ENCODE results near the gene SLC17A1.

SLC17A1 gene, protein sequence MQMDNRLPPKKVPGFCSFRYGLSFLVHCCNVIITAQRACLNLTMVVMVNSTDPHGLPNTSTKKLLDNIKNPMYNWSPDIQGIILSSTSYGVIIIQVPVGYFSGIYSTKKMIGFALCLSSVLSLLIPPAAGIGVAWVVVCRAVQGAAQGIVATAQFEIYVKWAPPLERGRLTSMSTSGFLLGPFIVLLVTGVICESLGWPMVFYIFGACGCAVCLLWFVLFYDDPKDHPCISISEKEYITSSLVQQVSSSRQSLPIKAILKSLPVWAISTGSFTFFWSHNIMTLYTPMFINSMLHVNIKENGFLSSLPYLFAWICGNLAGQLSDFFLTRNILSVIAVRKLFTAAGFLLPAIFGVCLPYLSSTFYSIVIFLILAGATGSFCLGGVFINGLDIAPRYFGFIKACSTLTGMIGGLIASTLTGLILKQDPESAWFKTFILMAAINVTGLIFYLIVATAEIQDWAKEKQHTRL
- 0 to 0.04 reads per million in 2 donors for total RNA-seq

DNA sequence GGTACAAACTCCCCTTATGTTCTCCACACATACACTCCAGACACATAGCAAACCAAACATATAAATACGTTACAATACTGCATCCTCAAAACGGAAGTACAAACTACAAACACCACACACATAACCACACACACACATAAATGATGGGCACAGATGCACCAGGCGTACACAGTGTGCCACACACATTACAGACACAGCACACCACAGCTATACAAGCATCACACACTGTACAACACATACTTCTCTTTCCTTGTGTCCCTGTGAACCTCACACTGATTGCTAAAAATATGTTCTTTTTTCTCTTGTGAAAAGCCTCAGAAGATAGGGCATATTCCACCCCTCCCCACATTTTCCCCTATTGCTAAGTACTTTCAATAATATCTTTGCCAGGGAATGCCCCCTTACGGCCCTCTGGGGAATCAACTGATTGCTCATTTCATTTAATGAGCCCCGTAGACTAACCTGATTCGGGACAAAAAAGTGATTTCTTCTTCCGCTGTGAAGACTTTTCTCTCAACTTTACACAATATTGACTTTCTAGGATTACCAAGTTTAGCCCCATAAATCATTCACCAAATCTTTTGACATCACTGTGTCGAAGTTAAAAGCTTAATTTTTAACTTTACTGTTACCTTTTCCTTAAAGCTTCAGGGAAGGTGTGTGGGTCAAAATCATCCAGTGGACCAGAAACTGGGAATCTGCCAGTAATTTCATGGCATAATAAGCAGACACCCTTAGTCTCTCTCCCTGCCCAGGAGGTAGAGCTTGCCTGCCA lies at the start of gene SLC17A1:
TSS of gene SLC17A1 (minus strand) at position 521 of the 775 bp plus-strand sequence. CDS start 1,495 bp downstream, outside the sequence.
- DNase-seq, result no peak

DNA sequence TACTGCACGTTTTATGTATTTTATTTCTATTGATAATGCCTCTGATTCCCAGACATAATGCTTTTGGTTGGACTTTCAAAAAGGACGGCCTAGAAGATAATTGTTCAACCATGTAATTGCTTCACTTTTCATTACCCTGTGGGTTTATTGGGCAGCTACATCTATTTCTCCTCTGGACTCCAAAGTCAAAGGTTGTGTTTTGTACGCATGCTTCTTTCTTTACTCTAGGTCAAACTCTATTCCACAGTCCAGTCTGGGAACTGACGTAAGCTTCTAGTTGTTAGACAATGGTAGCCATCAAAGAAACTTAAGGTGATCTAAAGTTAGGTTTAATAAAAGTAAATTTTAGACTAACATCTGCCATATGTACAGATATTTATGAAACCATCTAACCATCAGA lies 48.7 kb upstream of the SLC17A1 start:
- DNase-seq, result no peak

DNA sequence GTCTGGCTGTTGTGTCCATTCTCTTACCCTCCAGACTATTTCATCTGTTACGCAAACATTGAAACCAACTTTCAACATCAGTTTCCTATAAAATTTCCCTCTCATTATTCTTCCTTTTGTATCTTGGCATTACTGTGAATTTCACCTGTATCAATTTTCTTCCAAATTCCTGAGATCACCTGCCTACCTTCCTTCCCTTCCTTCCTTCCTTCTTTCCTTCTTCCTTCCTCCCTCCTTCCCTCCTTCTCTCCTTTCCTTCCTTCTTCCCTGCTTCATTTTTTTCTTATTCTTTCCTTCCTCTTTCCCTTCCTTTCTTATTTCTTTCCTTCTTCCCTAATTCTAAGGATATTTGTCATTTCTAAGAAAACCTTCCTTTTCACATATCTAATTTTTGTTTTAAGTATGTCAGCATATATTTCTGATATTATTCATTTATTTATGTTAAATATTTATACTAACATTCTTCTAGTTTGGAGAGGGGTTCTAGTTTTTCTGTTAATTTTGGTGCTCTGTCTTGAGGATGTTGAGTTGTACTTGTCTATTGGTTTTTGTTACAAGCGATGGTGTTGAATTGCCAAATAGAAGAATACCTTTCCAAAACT lies 47.0 kb upstream of the SLC17A1 start:
- no peak for DNase-seq

DNA sequence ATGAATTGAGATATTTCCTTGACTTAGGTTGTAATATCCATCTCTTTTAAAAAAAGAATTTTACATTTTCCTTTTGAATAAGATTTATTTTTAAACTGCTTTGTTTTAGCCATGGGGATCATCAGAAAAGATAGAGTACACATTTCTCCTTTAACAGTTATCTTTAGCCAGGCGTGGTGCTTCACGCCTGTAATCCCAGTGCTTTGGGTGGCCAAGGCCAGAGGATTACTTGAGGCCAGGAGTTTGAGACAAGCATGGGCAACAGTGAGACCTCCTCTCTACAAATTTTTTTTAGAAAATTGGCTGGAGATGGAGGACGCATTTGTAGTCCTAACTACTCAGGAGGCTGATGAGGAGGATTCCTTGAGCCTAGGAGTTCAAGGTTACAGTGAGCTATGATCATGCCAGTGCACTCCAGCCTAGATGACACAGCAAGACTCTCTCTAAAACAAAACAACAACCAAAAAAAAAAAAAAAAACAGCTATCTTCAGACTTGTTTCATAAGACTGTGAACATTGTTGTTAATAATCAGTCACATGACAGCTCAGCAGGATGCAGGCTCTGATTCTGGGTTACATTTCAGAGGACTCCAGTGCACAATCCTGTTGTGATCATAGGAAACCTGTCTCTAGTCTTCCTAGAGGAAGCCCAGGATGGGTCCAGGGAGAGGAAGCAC lies 44.2 kb upstream of the SLC17A1 start:
- no peak for DNase-seq

DNA sequence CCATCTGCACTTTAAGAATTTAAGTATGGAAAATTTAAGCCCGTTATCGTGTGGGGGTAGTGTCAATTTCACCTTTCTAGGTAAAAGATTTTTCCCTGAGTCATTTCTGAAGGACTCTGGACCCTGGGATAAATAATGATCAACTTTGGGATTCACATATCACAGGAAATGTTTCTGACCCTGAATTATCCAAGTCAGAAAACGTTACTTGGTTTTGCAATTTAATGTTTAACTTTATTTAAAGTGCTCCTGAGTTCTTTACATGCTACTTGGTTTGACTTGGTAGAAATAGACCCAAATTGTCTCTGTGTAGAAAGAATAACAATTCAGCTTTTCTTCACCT lies 43.7 kb upstream of the SLC17A1 start:
- no peak for DNase-seq

DNA sequence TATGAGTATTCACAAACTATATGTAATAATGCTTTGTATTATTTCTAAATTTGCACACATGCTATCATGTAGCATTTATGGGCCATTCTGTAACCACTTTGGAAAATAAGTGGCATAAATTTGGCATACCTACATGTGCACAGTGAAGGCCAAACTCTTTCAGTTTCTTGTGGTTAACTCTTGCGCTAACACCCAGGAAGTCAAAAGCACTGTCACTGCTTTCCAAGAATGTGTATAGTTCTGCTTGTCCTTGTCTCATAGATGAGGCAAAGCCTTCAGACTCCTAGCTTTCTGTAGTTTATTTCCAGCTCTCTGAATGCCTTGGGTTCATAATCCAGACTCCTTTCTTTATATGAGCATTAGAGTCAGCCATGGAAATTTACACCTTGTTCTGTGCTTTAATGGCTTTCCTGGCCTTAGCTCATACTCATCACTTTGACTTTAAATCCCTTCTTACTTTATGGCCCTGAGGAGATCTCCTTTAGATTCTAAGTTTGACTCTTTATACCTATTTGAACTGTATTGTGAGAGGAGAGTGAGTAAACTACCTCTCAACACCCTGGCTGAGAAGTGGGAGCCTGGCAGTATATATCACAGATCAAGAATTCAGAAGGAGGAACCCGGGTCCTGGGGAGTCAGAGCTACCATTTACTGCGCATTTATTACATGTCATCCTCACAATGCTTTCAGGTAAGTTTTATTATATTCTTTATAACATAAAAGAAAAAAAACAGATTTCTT lies 43.1 kb upstream of the SLC17A1 start:
- no peak for DNase-seq

DNA sequence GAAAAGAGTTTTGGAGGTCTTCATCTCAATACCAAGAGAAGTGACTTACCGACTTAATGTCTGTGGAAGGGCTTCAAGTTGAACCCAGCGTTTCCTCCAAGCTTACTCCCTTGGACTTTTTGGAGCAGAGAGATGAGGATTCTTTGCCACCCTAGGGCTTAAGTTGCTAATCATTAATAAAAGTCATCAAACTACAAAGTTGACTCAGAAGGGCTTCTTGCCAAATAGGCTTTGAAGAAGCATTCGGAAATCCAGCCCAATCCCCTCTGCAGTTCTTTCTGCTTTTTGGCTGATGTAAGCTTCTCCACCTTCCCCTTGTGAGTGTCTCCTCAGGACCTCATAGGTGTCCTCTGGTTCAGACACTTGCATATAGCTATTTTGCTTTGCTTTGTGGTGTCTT lies 42.3 kb upstream of the SLC17A1 start, which contains the start of gene SLC17A3:
TSS of gene SLC17A3 (minus strand) at position 126 of the 400 bp plus-strand sequence. CDS start 5,856 bp downstream, outside the sequence.
- no peak for DNase-seq

DNA sequence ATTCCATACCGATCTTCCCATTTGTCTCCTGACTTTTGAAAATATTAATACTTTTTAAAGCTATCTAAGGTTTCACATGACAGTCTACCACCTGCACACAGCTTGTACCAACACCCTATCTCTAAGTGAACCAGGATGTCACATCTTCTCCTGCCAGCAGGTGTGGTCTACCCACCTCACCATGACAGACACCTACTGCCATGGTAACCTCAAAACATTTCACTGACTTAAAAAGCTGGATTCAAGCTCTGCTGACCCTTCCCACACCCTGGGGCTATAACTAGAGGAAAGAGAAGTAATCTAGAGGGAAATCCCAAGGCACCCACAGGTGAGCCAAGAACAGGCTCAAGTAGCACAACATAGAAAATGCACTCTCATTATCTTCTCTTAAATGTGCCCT lies 41.0 kb upstream of the SLC17A1 start:
- no peak for DNase-seq

DNA sequence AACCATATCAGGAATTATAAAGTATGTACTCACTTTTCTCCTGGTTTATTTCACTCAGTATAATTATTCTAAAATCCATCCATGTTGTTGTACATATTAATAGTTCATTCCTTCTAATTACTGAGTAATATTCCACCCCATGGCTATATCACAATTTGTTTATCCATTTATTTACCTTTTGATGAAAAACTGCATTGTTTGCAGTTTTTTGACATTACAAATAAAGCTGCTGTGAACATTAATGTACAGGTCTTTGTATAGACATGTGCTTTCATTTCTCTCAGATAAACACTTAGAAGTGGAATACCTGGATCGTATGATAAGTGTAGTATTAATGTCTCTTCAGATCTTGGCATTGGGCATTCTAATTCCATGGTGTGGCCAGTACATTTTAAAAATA lies 38.0 kb upstream of the SLC17A1 start:
- DNase-seq, result no peak

DNA sequence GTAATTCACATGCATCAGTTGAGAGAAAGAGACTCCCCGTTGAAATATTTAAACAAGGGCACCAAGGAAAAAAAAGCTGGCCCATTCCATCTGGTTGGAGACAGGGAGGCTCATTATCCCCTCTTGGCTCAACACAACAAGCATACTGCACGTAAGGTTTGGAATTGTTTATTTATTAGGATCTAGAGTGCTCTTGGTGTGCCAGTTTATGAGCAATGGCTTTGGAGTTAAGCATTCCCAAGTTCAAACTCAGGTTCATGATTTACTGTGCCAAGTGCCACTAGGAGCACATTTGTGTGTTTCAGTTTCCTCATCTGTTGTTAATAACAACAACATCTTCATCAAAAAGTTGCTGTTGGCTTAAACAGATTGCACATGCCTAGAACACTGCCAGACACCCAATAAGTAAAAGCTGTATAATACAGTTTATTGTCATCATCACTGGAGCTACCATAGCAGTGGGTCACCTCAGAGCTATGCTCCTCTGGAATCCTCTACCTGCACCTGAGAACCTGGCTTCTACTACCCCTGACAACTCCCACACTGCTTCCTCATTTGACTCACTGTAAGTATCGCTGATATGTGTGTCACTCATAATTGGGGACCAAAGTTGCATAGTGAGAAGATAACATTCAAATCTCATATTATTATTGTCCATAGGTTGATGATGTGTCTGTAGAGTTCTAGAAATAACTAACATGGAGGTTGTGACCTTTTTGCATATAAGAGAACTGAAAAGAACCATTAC lies 36.8 kb upstream of the SLC17A1 start:
- no peak for DNase-seq

DNA sequence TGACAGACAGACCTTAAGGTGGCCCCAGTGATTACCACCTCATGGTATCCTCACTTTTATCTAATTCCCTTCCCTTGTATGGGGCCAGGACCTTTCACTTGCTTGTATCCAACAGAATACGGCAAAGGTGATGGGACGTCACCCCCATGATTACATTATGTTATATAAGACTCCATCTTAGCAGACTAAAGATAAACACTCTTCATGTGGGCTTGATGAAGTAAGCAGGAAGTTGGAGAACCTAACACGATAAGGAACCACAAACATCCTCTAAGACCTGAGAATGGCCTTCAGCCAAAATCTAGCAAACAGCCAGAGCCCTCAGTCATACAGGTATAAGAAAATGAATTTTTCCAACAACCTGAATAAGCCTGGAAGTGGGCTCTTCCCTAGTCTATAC lies 34.2 kb upstream of the SLC17A1 start:
- DNase-seq, result no peak

DNA sequence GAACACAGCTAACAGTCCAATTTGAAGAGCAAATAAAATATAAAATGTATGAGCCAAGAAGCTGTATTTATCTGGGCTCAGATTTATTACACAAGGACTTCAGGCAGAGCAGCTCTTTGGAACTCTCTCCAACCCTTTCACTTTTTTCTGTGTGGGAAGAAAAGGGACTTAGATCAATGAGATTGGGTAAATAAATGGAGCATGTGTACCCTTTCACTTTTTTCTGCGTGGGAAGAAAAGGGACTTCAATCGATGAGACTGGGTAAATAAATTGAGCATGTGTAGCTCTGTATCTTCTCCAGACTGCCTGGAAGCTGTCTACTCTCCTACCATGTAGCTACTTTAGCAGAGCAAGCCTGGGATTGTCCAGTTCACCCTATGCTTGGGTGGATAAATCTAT lies 31.5 kb upstream of the SLC17A1 start:
- no peak for DNase-seq

DNA sequence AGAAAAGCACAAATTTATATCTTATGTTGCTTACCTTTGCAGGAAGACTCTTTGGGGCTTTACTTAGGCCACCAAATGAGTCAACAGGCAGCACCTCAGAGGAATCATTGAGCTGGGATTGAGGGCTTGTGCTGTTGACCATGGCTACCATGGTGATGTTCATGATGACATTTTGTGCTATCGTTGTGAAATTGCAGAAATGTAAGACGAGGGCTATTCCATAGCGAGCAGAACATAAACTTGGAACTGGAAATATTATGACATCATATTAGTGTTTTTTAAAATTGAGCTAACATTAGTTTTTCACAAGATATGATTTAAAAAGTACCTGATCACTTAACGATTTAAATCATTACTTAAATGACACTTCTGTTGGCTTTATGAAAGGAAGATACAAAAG lies 30.3 kb upstream of the SLC17A1 start:
- DNase-seq, result no peak

DNA sequence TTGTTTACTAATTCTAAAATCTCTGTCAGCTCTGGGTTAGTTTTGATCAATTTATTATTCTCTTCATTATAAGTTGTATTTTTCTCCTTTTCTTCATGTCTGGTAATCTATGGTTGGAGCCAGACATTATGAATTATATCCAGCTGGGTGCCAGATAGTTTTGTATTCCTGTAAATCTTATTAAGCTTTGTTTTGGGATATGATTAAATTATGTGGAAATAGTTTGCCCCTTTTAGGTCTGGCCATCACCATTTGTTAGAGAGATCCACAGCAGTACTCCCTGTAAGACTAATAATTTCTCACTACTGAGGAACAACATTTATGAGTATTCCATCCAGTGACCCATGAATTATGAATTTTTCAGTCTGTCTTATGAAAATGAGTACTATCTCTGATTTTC lies 20.9 kb upstream of the SLC17A1 start:
- DNase-seq, result no peak

DNA sequence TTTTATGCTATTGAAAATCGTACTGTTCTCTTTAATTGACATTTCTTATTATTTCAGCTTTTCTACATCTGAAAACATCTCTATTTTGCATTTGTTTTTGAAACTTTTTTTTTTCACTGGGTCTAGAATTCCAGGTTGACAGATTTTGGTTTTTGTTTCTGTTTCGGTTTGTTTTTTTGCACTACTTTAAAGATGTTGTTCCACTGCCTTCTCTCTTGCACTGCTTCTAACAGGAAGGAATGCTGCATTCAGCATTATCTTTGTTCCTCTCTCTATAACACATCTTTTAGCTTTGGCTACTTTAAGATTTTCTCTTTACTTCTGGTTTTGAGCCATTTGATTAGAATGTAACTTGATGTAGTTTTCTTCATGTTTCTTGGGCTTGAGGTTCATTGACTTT lies 20.1 kb upstream of the SLC17A1 start:
- DNase-seq, result no peak

DNA sequence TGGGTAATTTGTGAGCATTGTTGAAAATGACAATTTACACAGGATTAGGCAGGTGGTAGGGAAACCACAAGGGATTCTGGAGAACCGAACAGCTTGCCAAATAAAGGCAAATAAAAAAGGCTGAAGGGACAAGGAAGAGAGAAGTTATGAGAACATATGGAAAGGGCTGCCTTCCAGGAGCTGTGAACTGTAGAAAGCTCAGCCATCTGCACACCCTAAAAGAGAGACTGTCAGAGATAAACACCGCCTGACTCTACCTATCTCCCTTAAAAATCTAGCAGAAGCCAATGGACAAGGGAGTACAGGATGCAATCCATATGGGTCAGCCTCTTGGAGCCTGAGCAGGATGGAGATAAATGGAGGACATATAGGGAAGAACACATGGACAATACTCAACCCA lies 12.7 kb upstream of the SLC17A1 start:
- DNase-seq, result no peak

DNA sequence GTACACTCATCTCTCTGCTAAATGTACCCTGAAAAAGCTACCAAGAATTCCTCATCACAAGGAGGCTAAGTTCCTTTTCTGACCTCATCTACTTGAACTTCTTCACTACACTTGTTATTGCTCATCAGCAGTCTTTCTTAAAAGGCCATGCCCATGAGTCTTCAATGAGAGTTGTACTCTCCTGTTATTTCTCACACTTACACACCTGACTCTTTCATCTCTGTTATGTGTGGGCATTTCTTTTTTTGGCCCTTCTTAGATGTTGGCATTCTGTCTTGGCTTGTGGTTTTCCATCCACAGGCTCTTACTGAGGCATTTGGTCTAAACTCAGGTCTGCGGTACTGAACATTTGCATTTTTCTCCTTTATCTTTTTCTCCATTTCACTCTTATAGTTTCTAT lies 10.7 kb upstream of the SLC17A1 start:
- DNase-seq, result no peak

DNA sequence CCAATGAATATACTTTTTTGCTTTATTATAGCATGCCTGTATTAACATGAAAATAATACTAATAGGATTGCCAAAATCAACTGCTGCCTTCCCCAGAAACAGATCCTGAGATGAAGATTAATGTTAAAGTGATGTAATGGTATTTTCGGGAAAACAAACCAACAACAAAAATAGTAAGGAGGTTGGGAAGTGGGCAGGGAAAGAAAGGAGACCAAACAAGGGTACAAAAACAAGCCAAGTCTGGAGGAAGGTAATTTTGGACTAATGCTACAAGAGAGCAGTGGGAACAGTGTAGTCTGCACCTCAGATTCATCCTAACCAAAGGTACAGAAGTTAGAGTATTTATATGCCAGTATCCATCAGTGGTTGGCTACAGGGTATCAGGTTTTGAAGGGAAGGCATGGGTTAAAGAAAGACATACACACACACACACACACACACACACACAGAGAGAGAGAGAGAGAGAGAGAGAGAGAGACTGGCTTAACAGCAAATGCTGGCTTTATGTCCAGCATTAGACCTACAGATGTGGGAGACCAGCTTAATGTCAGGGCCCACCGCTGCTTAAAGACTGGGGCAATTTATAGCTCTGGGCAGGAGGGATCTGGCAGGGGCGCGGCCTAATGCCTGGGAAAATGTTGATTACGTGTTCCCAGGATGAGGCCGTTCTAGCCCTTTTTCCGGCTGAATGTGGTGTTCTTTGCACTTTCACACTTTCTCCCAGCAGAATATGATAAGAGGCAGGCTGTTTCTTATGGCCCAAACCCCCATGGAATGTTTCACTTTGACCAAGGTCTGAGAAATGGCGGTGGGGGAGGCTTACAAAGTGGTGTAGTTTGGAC lies 3.8 kb upstream of the SLC17A1 start:
- DNase-seq, result no peak

DNA sequence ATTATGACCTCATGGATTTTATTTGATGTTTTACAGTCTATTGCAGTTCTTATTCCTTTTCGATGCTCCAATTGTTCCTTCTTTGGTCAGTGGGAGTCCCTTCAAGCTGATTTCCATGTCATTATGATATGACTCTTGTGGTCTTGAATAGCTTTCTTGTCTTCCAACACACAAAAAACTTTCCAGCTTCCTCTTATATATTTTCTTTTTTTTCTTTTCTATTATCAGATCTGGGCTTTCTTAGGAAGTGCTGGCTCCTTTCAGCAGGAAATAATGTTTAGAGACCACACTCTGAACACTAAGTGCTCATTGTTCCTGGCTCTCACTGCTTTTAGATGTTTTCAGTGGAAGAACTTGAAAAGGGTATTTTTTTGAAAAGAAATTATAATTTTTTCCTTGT lies 3.1 kb upstream of the SLC17A1 start:
- no peak for DNase-seq

DNA sequence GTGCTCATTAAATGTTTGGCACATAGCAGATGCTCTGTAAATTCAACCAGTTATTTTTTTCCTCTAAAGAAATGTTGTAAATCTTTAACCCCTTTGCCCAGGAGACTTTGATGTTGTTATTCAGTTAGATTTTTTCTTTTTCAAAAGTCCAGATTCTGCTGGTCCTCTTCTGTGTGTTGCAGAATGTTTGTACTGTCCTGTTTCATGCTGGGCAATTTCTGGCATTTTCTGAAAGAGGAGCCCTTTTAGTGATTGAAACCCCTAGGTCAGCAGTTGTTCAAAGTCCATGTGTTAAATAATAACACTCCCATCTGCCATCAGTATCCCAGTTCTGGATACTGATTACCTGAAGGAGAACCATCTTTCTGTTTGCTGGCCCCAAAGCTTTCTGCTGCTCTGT lies 1.3 kb upstream of the SLC17A1 start:
- no peak for DNase-seq

DNA sequence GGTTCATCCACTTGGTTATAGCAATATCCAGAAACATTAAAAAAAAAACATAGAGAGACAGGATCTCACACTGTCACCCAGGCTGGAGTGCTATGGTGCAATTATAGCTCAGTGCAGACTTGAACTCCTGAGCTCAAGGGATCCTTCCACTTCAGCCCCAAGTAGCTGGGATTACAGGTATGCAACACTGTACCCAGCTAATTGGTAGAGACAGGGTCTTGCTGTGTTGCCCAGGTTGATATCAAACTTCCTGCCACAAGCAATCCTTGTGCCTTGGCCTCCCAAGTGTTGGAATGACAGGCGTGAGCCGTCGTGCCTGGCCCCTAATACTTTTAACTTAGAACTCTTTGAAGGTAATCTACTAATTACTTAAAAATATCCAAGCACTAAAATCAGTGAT lies 818 bp upstream of the SLC17A1 start:
- DNase-seq, result no peak

Measured in activated gamma-delta T cell (primary cell).